SH-SY5Y (cell line): ENCODE data around the gene ZDHHC7.

Source experiments
- GATA2 ChIP-seq: IDR thresholded peaks from 2 replicates; pipeline ENCODE4 v1.6.1; 2011; ENCODE audit warnings: mild to moderate bottlenecking, low read depth, low read length
- GATA3 ChIP-seq: IDR thresholded peaks from 2 replicates; pipeline ENCODE4 v1.6.1; 2011; ENCODE audit warnings: low read depth, mild to moderate bottlenecking, low read length, moderate library complexity

- TF ChIP-seq GATA2 = no peak
- TF ChIP-seq GATA3 = no peak
Measured at GRCh38 chr16:85042167-85042526, 30.8 kb upstream of the ZDHHC7 start.
